ENCODE results near the gene COMMD3. TPM values are rescaled to one million over a fixed set of nuclear protein-coding genes. Genes with fewer than 3 reads are reported as not detected.
A peak's percentile ranks its signal among the peaks of the same experiment; 100 is the strongest.

COMMD3 gene
- total RNA-seq, result 10 to 100 TPM; 33.9 to 83.7 (median 51.2) TPM
- polyA plus RNA-seq, result 10 to 100 TPM; 60.0 to 67.8 TPM
- total RNA-seq, result 5.7 reads per million, percentile 26 among the genes with 10 or more reads in this experiment

DNA sequence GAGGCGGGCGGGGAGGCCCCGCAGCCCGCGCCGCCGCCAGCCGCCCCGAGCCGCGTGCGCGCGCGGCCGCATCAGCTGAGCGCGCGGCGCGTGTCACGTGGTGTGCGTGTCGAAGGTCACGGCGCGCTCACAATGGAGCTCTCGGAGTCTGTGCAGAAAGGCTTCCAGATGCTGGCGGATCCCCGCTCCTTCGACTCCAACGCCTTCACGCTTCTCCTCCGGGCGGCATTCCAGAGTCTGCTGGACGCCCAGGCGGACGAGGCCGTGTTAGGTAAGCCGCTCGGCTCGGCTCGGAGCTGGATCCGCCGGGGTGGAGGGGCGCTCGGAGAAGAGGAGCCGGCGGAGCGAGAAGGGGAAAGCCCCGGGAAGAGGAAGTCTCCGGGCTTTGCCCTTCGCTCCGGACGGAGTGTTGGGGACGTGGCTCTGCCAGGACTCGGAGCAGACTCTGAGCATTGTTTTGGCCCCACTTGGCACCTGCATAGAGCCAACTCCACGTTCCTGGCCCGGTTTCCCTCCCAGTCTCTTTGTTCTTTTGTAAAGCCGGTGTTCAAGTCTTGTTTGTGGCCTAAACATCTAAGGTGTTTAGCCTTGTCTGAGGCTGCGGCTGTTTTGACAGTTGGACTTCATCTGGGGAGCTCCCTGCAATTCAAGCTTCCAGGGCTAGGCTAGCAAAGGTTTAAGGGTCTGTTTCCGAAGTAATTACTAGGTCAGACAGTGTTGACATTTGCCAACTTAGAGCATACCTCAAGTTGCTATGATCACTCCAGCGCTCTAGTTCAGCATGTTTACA lies at the start of gene COMMD3:
Gene COMMD3, plus strand, starts transcription at position 103 of the 790 bp plus-strand sequence. Its CDS starts 30 bp downstream, at position 133.
- H3K27me3 Mint-ChIP-seq, result peaks cover 0 to 18% (median 14%) of the 10 kb centered on the region in 5 donors
- H3K27ac Mint-ChIP-seq, result peak within 1 kb of the TSS; percentile 87 to 99 (median 96)
- ATAC-seq (peak; percentile 84), DNase-seq (peak; percentile 71 to 85 (median 80))
- Histone ChIP-seq H3K4me1 (ENCODE audit: control insufficient read depth in 2 of 2, insufficient read depth in 2 of 2, low read length in 2 of 2) (peaks cover 16 to 25% of the 10 kb centered on the region in 2 donors), H3K27ac (ENCODE audit: low read depth, low read length) (peak within 1 kb of the TSS; percentile 80), H3K27me3 (ENCODE audit: control insufficient read depth in 2 of 2, insufficient read depth in 2 of 2, low read length in 2 of 2) (peaks cover 0 to 13% of the 10 kb centered on the region in 2 donors), H3K4me3 (ENCODE audit: low read length) (peak within 1 kb of the TSS; percentile 73), H3K36me3 (ENCODE audit: control insufficient read depth in 2 of 3, insufficient read depth in 3 of 3, low read length in 3 of 3) (no peaks in the 10 kb centered on the region), H3K9me3 (ENCODE audit: control insufficient read depth in 2 of 3, low read length in 3 of 3) (no peaks in the 10 kb centered on the region)
- intact Hi-C loops (cut with micrococcal nuclease), result loop anchor here (1.0 to 5.0 kb wide), 16 partner anchors 16 to 1122 kb away; partner anchors contain the start of genes DNAJC1 (in 2 of the 2), MLLT10 (in 1 of the 2), OTUD1 (in 1 of the 2) and PIP4K2A (in 1 of the 2)
- peaks cover 0 to 10% (median 0%) of the 10 kb centered on the region in 11 donors for H3K9me3 Mint-ChIP-seq
- ChIA-PET POLR2A (interaction anchor here (0.6 to 4.3 kb wide), 22 partner anchors 9 to 1042 kb away, joined by 3 to 72 read pairs (median 4); partner anchors contain the start of gene MLLT10), CTCF (interaction anchor here (1.0 to 2.0 kb wide), 5 partner anchors 16 to 258 kb away, joined by 3 to 8 read pairs (median 5); no protein-coding TSS in a partner anchor)
- H3K4me1 Mint-ChIP-seq, result peaks cover 11 to 53% (median 46%) of the 10 kb centered on the region in 7 donors
- H3K4me3 Mint-ChIP-seq, result peak within 1 kb of the TSS; percentile 85 to 99 (median 96)
- H3K36me3 Mint-ChIP-seq, result peaks cover 0 to 19% (median 4%) of the 10 kb centered on the region in 5 donors

DNA sequence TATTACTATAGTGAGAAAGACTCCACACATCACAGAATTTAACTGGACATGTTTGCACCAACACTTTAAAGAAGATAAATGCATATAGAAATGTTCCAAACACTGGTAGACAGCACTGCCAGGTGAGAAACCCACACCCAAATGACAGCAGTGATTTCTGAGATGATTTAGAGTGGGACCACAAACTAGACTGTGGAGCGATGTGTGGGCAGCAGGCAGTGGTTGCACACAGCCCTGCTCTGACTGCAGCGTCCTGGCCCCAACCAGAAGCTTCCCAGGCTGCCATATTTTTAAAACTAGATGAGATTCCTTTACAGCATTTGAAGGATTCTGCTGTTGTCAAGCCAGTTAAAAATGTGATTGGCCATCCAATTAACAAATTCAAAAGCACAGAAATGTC lies 47.7 kb upstream of the COMMD3 start:
- Histone ChIP-seq H3K27me3 (ENCODE audit: control insufficient read depth in 2 of 2, insufficient read depth in 2 of 2, low read length in 2 of 2) (no peaks in the 10 kb centered on the region), H3K9me3 (ENCODE audit: control insufficient read depth in 2 of 3, low read length in 3 of 3) (no peaks in the 10 kb centered on the region), H3K27ac (ENCODE audit: low read depth, low read length) (no peak overlapping the region), H3K4me3 (ENCODE audit: low read length) (no peak overlapping the region), H3K4me1 (ENCODE audit: control insufficient read depth in 2 of 2, insufficient read depth in 2 of 2, low read length in 2 of 2) (no peaks in the 10 kb centered on the region), H3K36me3 (ENCODE audit: control insufficient read depth in 2 of 3, insufficient read depth in 3 of 3, low read length in 3 of 3) (no peaks in the 10 kb centered on the region)
- intact Hi-C loops (cut with micrococcal nuclease), result no loop called here
- peaks cover 0 to 4% (median 0%) of the 10 kb centered on the region in 5 donors for H3K36me3 Mint-ChIP-seq
- H3K27ac Mint-ChIP-seq, result no peak overlapping the region
- ATAC-seq, result no peak
- CTCF ChIA-PET, result no interaction called here
- no peak overlapping the region for H3K4me3 Mint-ChIP-seq
- peaks cover 6 to 31% (median 21%) of the 10 kb centered on the region in 5 donors for H3K27me3 Mint-ChIP-seq
- peaks cover 0 to 2% (median 0%) of the 10 kb centered on the region in 11 donors for H3K9me3 Mint-ChIP-seq
- no peaks in the 10 kb centered on the region for H3K4me1 Mint-ChIP-seq
- DNase-seq, result no peak
- POLR2A ChIA-PET, result no interaction called here

DNA sequence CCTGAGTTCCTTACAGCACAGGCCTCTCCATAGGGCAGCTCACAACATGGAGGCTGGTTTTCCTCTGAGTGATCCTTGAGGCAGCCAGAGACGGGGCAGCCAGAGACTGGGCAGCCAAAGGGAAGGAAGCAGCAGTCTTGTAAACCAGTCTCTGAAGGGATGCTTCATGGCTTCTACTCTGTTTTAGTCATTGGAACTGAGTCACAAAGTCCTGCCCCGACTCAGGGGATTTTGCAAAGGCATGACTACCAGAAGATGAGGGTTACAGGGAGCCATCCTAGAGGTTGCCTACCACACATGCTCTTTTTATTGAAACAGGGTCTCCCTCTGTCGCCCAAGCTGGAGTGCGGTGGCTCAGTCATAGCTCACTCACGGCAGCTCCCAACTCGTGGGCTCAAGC lies 44.4 kb upstream of the COMMD3 start:
- H3K9me3 ChIP-seq (ENCODE audit: control insufficient read depth in 2 of 3, low read length in 3 of 3), result no peaks in the 10 kb centered on the region
- peaks cover 0 to 2% (median 0%) of the 10 kb centered on the region in 5 donors for H3K36me3 Mint-ChIP-seq
- no peaks in the 10 kb centered on the region for H3K9me3 Mint-ChIP-seq
- no peaks in the 10 kb centered on the region for H3K4me1 ChIP-seq (ENCODE audit: control insufficient read depth in 2 of 2, insufficient read depth in 2 of 2, low read length in 2 of 2)
- H3K36me3 ChIP-seq (ENCODE audit: control insufficient read depth in 2 of 3, insufficient read depth in 3 of 3, low read length in 3 of 3), result no peaks in the 10 kb centered on the region
- ATAC-seq, result no peak
- no peak for DNase-seq
- no peak overlapping the region for H3K4me3 ChIP-seq (ENCODE audit: low read length)
- H3K27ac Mint-ChIP-seq, result no peak overlapping the region
- H3K27ac ChIP-seq (ENCODE audit: low read depth, low read length), result no peak overlapping the region
- peaks cover 1 to 12% (median 7%) of the 10 kb centered on the region in 5 donors for H3K27me3 Mint-ChIP-seq
- CTCF ChIA-PET, result no interaction called here
- peaks cover 0 to 3% of the 10 kb centered on the region in 2 donors for H3K27me3 ChIP-seq (ENCODE audit: control insufficient read depth in 2 of 2, insufficient read depth in 2 of 2, low read length in 2 of 2)
- POLR2A ChIA-PET, result interaction anchor here (0.6 kb wide), 1 partner anchor 12 kb away, joined by 3 read pairs; no protein-coding TSS in a partner anchor
- intact Hi-C loops (cut with micrococcal nuclease), result no loop called here
- H3K4me1 Mint-ChIP-seq, result no peaks in the 10 kb centered on the region
- no peak overlapping the region for H3K4me3 Mint-ChIP-seq

DNA sequence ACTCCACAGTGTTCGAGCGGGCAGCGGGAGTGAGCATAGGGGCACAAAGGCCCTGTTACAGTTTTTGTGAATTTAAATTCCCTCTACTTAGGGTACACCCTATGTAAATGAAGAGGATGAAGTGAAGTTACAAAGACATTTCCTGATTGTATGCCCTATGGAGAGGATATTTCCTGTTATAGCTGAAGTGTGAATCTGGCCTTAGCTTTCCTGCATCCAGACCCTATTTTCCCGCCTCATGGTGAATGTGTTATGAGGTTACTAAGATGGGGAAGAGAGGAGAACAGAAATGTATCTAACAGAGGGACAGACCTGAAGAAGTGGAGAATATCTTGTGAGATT lies 37.8 kb upstream of the COMMD3 start:
- H3K36me3 Mint-ChIP-seq, result no peaks in the 10 kb centered on the region
- no peaks in the 10 kb centered on the region for H3K9me3 Mint-ChIP-seq
- Histone ChIP-seq H3K27me3 (ENCODE audit: control insufficient read depth in 2 of 2, insufficient read depth in 2 of 2, low read length in 2 of 2) (peaks cover 0 to 3% of the 10 kb centered on the region in 2 donors), H3K4me1 (ENCODE audit: control insufficient read depth in 2 of 2, insufficient read depth in 2 of 2, low read length in 2 of 2) (no peaks in the 10 kb centered on the region), H3K4me3 (ENCODE audit: low read length) (no peak overlapping the region), H3K27ac (ENCODE audit: low read depth, low read length) (no peak overlapping the region), H3K36me3 (ENCODE audit: control insufficient read depth in 2 of 3, insufficient read depth in 3 of 3, low read length in 3 of 3) (no peaks in the 10 kb centered on the region), H3K9me3 (ENCODE audit: control insufficient read depth in 2 of 3, low read length in 3 of 3) (no peaks in the 10 kb centered on the region)
- peak overlapping the region in 1 of 9 donors; percentile 88 for H3K27ac Mint-ChIP-seq
- intact Hi-C loops (cut with micrococcal nuclease), result no loop called here
- ATAC-seq, result no peak
- ChIA-PET POLR2A (no interaction called here), CTCF (no interaction called here)
- no peaks in the 10 kb centered on the region for H3K4me1 Mint-ChIP-seq
- H3K4me3 Mint-ChIP-seq, result peak overlapping the region in 1 of 10 donors; percentile 74
- DNase-seq, result no peak
- peaks cover 0 to 19% (median 9%) of the 10 kb centered on the region in 5 donors for H3K27me3 Mint-ChIP-seq

DNA sequence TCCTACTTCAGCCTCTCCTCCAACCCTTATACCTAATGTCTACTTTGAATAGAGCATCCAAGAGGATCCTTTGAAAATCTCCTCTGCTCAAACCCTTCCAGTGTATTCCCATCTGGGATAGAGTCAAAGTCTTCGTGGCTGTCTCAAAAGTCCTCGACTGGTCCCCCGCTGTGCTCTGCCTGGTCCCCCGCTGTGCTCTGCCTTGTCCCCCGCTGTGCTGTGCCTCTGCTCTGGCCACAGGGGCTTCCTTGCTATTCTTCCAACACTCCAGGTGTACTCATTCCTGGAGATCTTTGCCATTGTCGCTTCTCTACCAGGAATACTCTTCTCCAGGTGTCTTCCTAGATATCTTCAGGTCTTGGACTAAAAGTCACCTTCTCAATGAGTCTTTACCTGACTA lies 36.1 kb upstream of the COMMD3 start:
- ChIA-PET CTCF (no interaction called here), POLR2A (no interaction called here)
- no peaks in the 10 kb centered on the region for H3K9me3 Mint-ChIP-seq
- Histone ChIP-seq H3K4me3 (ENCODE audit: low read length) (no peak overlapping the region), H3K27me3 (ENCODE audit: control insufficient read depth in 2 of 2, insufficient read depth in 2 of 2, low read length in 2 of 2) (peaks cover 0 to 3% of the 10 kb centered on the region in 2 donors), H3K9me3 (ENCODE audit: control insufficient read depth in 2 of 3, low read length in 3 of 3) (no peaks in the 10 kb centered on the region), H3K36me3 (ENCODE audit: control insufficient read depth in 2 of 3, insufficient read depth in 3 of 3, low read length in 3 of 3) (no peaks in the 10 kb centered on the region), H3K27ac (ENCODE audit: low read depth, low read length) (no peak overlapping the region), H3K4me1 (ENCODE audit: control insufficient read depth in 2 of 2, insufficient read depth in 2 of 2, low read length in 2 of 2) (no peaks in the 10 kb centered on the region)
- H3K27ac Mint-ChIP-seq, result no peak overlapping the region
- no peaks in the 10 kb centered on the region for H3K4me1 Mint-ChIP-seq
- no peak for ATAC-seq
- H3K27me3 Mint-ChIP-seq, result peaks cover 0 to 19% (median 9%) of the 10 kb centered on the region in 5 donors
- no peak overlapping the region for H3K4me3 Mint-ChIP-seq
- intact Hi-C loops (cut with micrococcal nuclease), result no loop called here
- no peak for DNase-seq
- no peaks in the 10 kb centered on the region for H3K36me3 Mint-ChIP-seq

DNA sequence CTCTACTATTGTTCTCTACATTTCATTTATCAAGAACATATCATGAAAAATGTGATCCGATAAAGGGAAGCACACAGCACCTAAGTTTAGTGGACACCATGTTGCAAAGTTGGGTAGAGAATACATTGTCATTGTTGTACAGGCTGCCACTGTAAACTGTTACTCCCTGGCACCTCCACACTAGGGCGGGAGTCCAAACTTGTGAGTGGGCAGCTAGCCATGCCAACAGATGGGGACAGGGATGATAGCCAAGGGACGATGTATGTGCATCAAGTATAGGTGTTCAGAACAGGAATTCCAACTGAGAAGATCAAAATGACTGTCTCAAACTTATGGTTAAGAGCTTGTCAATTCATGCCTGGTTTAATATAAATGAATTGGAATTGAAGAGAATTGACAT lies 31.1 kb upstream of the COMMD3 start:
- Mint-ChIP-seq H3K27ac (no peak overlapping the region), H3K9me3 (no peaks in the 10 kb centered on the region), H3K4me1 (no peaks in the 10 kb centered on the region), H3K27me3 (peaks cover 0 to 9% (median 3%) of the 10 kb centered on the region in 5 donors), H3K36me3 (no peaks in the 10 kb centered on the region), H3K4me3 (no peak overlapping the region)
- POLR2A ChIA-PET, result no interaction called here
- Histone ChIP-seq H3K4me1 (ENCODE audit: control insufficient read depth in 2 of 2, insufficient read depth in 2 of 2, low read length in 2 of 2) (no peaks in the 10 kb centered on the region), H3K27ac (ENCODE audit: low read depth, low read length) (no peak overlapping the region), H3K9me3 (ENCODE audit: control insufficient read depth in 2 of 3, low read length in 3 of 3) (no peaks in the 10 kb centered on the region), H3K27me3 (ENCODE audit: control insufficient read depth in 2 of 2, insufficient read depth in 2 of 2, low read length in 2 of 2) (no peaks in the 10 kb centered on the region), H3K4me3 (ENCODE audit: low read length) (no peak overlapping the region), H3K36me3 (ENCODE audit: control insufficient read depth in 2 of 3, insufficient read depth in 3 of 3, low read length in 3 of 3) (no peaks in the 10 kb centered on the region)
- DNase-seq (no peak), ATAC-seq (no peak)
- intact Hi-C loops (cut with micrococcal nuclease), result no loop called here
- CTCF ChIA-PET, result no interaction called here
